Lower leg skin (tissue), 3 donors: ENCODE results near the gene PHF21A.

Experiments
- POLR2A ChIP-seq, 2 donors: fragments of 450-650 bp; IDR thresholded peaks; one replicate each; pipeline ENCODE4 v1.6.1; 2016 to 2017; ENCODE audit warnings: antibody characterized with exemption in 2 of 2, mild to moderate bottlenecking in 1 of 2, moderate library complexity in 1 of 2
- TF ChIP-seq, protein P1 (sequence below), 3 donors: fragments of 450-650 bp; IDR thresholded peaks; one replicate each; pipeline ENCODE4 v1.5.1; 2016; ENCODE audit warnings: antibody characterized with exemption in 3 of 3, mild to moderate bottlenecking in 3 of 3, moderate library complexity in 2 of 3

DNA sequence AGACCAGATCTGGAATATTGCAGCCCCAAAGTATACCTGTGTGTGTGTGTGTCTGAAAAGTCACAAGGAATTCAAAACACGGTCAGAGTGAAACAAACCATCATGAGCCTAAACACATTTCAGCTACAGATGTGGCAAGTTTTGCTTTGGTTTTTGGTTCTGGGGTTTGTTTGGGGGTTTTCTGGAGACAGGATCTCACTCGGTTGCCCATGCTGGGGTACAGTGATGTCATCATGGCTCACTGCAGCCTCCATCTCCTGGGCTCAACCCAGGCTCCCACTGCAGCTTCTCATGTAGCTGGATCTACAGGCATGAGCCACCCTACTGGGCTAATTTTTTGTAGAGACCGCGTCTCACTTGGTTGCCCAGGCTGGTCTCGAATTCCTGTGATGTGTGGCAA, 41.4 kb upstream of the PHF21A start:
- TF ChIP-seq, protein P1, sequence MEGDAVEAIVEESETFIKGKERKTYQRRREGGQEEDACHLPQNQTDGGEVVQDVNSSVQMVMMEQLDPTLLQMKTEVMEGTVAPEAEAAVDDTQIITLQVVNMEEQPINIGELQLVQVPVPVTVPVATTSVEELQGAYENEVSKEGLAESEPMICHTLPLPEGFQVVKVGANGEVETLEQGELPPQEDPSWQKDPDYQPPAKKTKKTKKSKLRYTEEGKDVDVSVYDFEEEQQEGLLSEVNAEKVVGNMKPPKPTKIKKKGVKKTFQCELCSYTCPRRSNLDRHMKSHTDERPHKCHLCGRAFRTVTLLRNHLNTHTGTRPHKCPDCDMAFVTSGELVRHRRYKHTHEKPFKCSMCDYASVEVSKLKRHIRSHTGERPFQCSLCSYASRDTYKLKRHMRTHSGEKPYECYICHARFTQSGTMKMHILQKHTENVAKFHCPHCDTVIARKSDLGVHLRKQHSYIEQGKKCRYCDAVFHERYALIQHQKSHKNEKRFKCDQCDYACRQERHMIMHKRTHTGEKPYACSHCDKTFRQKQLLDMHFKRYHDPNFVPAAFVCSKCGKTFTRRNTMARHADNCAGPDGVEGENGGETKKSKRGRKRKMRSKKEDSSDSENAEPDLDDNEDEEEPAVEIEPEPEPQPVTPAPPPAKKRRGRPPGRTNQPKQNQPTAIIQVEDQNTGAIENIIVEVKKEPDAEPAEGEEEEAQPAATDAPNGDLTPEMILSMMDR (IDR thresholded peaks at IDR 0.05) = no peak
- TF ChIP-seq POLR2A (IDR thresholded peaks at IDR 0.05) = no peak
